H1 (cell line): ENCODE data around the gene BEST2. TPM values are rescaled to one million over a fixed set of nuclear protein-coding genes. Genes with fewer than 3 reads are reported as not detected.

Experiments
- CTCF ChIA-PET: fragments of 300-600 bp; sonication (Branson Sonifier 250); formaldehyde crosslinking; loops from one replicate; lab custom pipeline; 2021; ENCODE audit not compliant: partially characterized antibody; lab: Charles Lee
- POLR2A ChIA-PET: fragments of 300-600 bp; sonication (Branson Sonifier 250); formaldehyde crosslinking; loops from one replicate; lab custom pipeline; 2021; ENCODE audit warnings: inconsistent platforms; ENCODE audit not compliant: partially characterized antibody; lab: Charles Lee
- DNase-seq, 2 experiments: peaks; one replicate each; pipeline versions ENCODE4 v3.0.0 to v3.0.0-alpha.2; 2010 to 2022; ENCODE audit warnings: low spot score in 2 of 2, low read depth in 1 of 2, mixed read lengths in 1 of 2
- FAIRE-seq: peaks from 2 replicates; lab custom pipeline; 2011; peaks lifted over from hg19 to GRCh38; lab: Jason Lieb, UNC
- H2AFZ ChIP-seq: 2 replicates; pipeline ENCODE4 v1.8.1; 2012; ENCODE audit warnings: low read length, inconsistent platforms
- H2AK5ac ChIP-seq: 2 replicates; pipeline ENCODE4 v1.6.1; 2013; ENCODE audit warnings: low read depth, low read length
- H2BK120ac ChIP-seq: replicated peaks from 2 replicates; pipeline ENCODE3; 2013; ENCODE audit warnings: low read depth, low read length, inconsistent platforms
- H2BK12ac ChIP-seq: 2 replicates; pipeline ENCODE4 v1.6.1; 2013; ENCODE audit warnings: low read depth, low read length
- H2BK15ac ChIP-seq: 2 replicates; pipeline ENCODE4 v1.6.1; 2013; ENCODE audit warnings: low read length
- H2BK20ac ChIP-seq: 2 replicates; pipeline ENCODE4 v1.6.1; 2013; ENCODE audit warnings: low read length
- H2BK5ac ChIP-seq: 2 replicates; pipeline ENCODE4 v1.6.1; 2013; ENCODE audit warnings: low read depth, low read length
- H3K14ac ChIP-seq: 2 replicates; pipeline ENCODE4 v1.6.1; 2013; ENCODE audit warnings: inconsistent platforms; ENCODE audit not compliant: insufficient read length
- H3K18ac ChIP-seq: 2 replicates; pipeline ENCODE4 v1.6.1; 2013; ENCODE audit warnings: low read length; ENCODE audit errors: extremely low read depth
- H3K23ac ChIP-seq: 2 replicates; pipeline ENCODE4 v1.6.1; 2013; ENCODE audit warnings: inconsistent platforms; ENCODE audit not compliant: insufficient read length
- H3K23me2 ChIP-seq: 2 replicates; pipeline ENCODE4 v1.6.1; 2013; ENCODE audit warnings: low read depth, low read length
- H3K27ac ChIP-seq: 2 replicates; pipeline ENCODE4 v1.6.1; 2011; ENCODE audit warnings: low read depth, low read length, inconsistent platforms
- H3K27me3 ChIP-seq, 4 experiments: replicated peaks in 1 of 4; 1 replicate in 1 of 4; 2 replicates in 3 of 4; pipeline versions ENCODE4 v1.6.1 to v1.8.1; 2011 to 2013; ENCODE audit warnings: low read length in 3 of 4, mild to moderate bottlenecking in 3 of 4, inconsistent platforms in 2 of 4, mixed read lengths in 2 of 4, moderate library complexity in 1 of 4; ENCODE audit not compliant: control insufficient read depth in 3 of 4, insufficient read depth in 3 of 4; ENCODE audit errors: extremely low read depth in 1 of 4
- H3K36me3 ChIP-seq, 4 experiments: 2 replicates each; pipeline versions ENCODE4 v1.6.1 to v1.8.1; 2011 to 2013; ENCODE audit warnings: mild to moderate bottlenecking in 4 of 4, low read length in 3 of 4, moderate library complexity in 2 of 4, control low read depth in 1 of 4, inconsistent platforms in 1 of 4; ENCODE audit not compliant: insufficient read depth in 4 of 4, control insufficient read depth in 2 of 4
- H3K4ac ChIP-seq: replicated peaks from 2 replicates; pipeline ENCODE3; 2013; ENCODE audit warnings: low read length, low read depth, mixed read lengths, inconsistent platforms; ENCODE audit not compliant: insufficient read length
- H3K4me1 ChIP-seq, 4 experiments: replicated peaks in 1 of 4; 1 replicate in 1 of 4; 2 replicates in 3 of 4; pipeline versions ENCODE4 v1.6.1 to v1.8.1; 2011 to 2013; ENCODE audit warnings: low read length in 3 of 4, inconsistent platforms in 2 of 4, mixed read lengths in 1 of 4; ENCODE audit not compliant: insufficient read depth in 4 of 4, control insufficient read depth in 3 of 4
- H3K4me2 ChIP-seq, 2 experiments: 2 replicates each; pipeline versions ENCODE4 v1.6.1 to v1.8.1; 2011 to 2013; ENCODE audit warnings: low read depth in 2 of 2, low read length in 2 of 2, control low read depth in 1 of 2, inconsistent platforms in 1 of 2, mild to moderate bottlenecking in 1 of 2; ENCODE audit not compliant: insufficient read depth in 1 of 2
- H3K4me3 ChIP-seq, 4 experiments: fragments of 200-600, 300-600 bp in 1 of 4; sonication (generic), shearing (Covaris generic), sonication (Bioruptor Twin) in 1 of 4; 2 replicates each; pipeline versions ENCODE4 v1.5.1 to v1.8.1; 2011 to 2016; ENCODE audit warnings: low read length in 4 of 4, low read depth in 3 of 4, control low read depth in 2 of 4, inconsistent platforms in 2 of 4, mild to moderate bottlenecking in 2 of 4, mixed read lengths in 1 of 4, moderate library complexity in 1 of 4; ENCODE audit not compliant: insufficient read depth in 2 of 4; ENCODE audit errors: extremely low read depth in 1 of 4
- H3K56ac ChIP-seq: replicated peaks from 2 replicates; pipeline ENCODE3; 2013; ENCODE audit warnings: low read depth, mild to moderate bottlenecking, mixed read lengths, low read length, inconsistent platforms; ENCODE audit not compliant: insufficient read length
- H3K79me1 ChIP-seq: 2 replicates; pipeline ENCODE4 v1.6.1; 2013; ENCODE audit warnings: low read depth, low read length, control low read depth
- H3K79me2 ChIP-seq, 2 experiments: 2 replicates each; pipeline versions ENCODE4 v1.6.1 to v1.8.1; 2012 to 2013; ENCODE audit warnings: low read length in 2 of 2, mild to moderate bottlenecking in 2 of 2, inconsistent platforms in 1 of 2; ENCODE audit not compliant: insufficient read depth in 2 of 2, control insufficient read depth in 1 of 2
- H3K9ac ChIP-seq, 4 experiments: replicated peaks in 1 of 4; 1 replicate in 1 of 4; 2 replicates in 3 of 4; pipeline versions ENCODE4 v1.6.1 to v1.8.1; 2011 to 2013; ENCODE audit warnings: low read depth in 3 of 4, low read length in 3 of 4, control low read depth in 2 of 4, mild to moderate bottlenecking in 2 of 4, moderate library complexity in 2 of 4, inconsistent platforms in 1 of 4; ENCODE audit errors: extremely low read depth in 1 of 4
- H3K9me3 ChIP-seq, 2 experiments: 2 replicates each; pipeline versions ENCODE4 v1.6.1 to v1.8.1; 2012 to 2013; ENCODE audit warnings: mild to moderate bottlenecking in 2 of 2, moderate library complexity in 2 of 2, control low read depth in 1 of 2, inconsistent platforms in 1 of 2, low read depth in 1 of 2, low read length in 1 of 2, mixed read lengths in 1 of 2; ENCODE audit not compliant: insufficient read depth in 2 of 2
- H4K20me1 ChIP-seq, 2 experiments: replicated peaks in 1 of 2; 2 replicates each; pipeline versions ENCODE3 to v1.8.1; 2011 to 2013; ENCODE audit warnings: inconsistent platforms in 2 of 2, low read length in 2 of 2, mild to moderate bottlenecking in 1 of 2; ENCODE audit not compliant: insufficient read depth in 2 of 2, control insufficient read depth in 1 of 2
- H4K5ac ChIP-seq: 2 replicates; pipeline ENCODE4 v1.6.1; 2013; ENCODE audit warnings: low read length, low read depth, mixed read lengths, inconsistent platforms; ENCODE audit not compliant: insufficient read length
- H4K8ac ChIP-seq: 2 replicates; pipeline ENCODE4 v1.8.0; 2013; ENCODE audit warnings: mild to moderate bottlenecking, moderate library complexity, low read length, inconsistent platforms; ENCODE audit not compliant: insufficient read depth; ENCODE audit errors: extremely low read depth
- H4K91ac ChIP-seq: replicated peaks from 2 replicates; pipeline ENCODE3; 2013; ENCODE audit warnings: low read length, mixed read lengths, inconsistent platforms; ENCODE audit not compliant: insufficient read length
- CBX8 ChIP-seq: fragments of 300-800, 300-1000 bp; sonication (generic); IDR thresholded peaks from 2 replicates; pipeline ENCODE4 v1.7.1; 2016; ENCODE audit warnings: low read depth, low read length, borderline replicate concordance
- EGR1 ChIP-seq: IDR thresholded peaks from 2 replicates; pipeline ENCODE4 v1.6.1; 2011; ENCODE audit warnings: low read depth, low read length, borderline replicate concordance
- JUND ChIP-seq: IDR thresholded peaks from 2 replicates; pipeline ENCODE4 v1.6.1; 2011; ENCODE audit warnings: mild to moderate bottlenecking, improper control_type of control experiment, low read length
- MAX ChIP-seq: IDR thresholded peaks from 2 replicates; pipeline ENCODE4 v1.6.1; 2012; ENCODE audit warnings: inconsistent platforms
- RAD21 ChIP-seq, 2 experiments: IDR thresholded peaks in 1 of 2; conservative IDR thresholded peaks in 1 of 2; 2 replicates each; pipeline ENCODE4 v1.6.1; 2011; ENCODE audit warnings: low read depth in 2 of 2, low read length in 2 of 2, improper control_type of control experiment in 1 of 2, inconsistent platforms in 1 of 2, mild to moderate bottlenecking in 1 of 2, moderate library complexity in 1 of 2
- TAF7 ChIP-seq: optimal IDR thresholded peaks from 2 replicates; pipeline ENCODE3; 2011; ENCODE audit warnings: low read depth, mild to moderate bottlenecking, inconsistent platforms, low read length, moderate library complexity, borderline replicate concordance
- TBP ChIP-seq: IDR thresholded peaks from 2 replicates; pipeline ENCODE4 v1.6.1; 2011; ENCODE audit warnings: low read depth, low read length, improper control_type of control experiment
- USF2 ChIP-seq: IDR thresholded peaks from 2 replicates; pipeline ENCODE4 v1.6.1; 2011; ENCODE audit warnings: low read length, improper control_type of control experiment
- YY1 ChIP-seq: IDR thresholded peaks from 2 replicates; pipeline ENCODE4 v1.6.1; 2011; ENCODE audit warnings: low read depth, mild to moderate bottlenecking, low read length
- WGBS, 2 experiments: shearing (Covaris generic) in 1 of 2; methylation state at CpG; one replicate each; pipeline versions ENCODE4 v1.1.6 to v1.1.7; 2013 to 2015; ENCODE audit warnings: low lambda C conversion rate in 2 of 2, mixed read lengths in 2 of 2, inconsistent platforms in 1 of 2, low coverage in 1 of 2, missing lambda C conversion rate in 1 of 2; ENCODE audit not compliant: insufficient replicate concordance in 2 of 2, insufficient coverage in 1 of 2, insufficient read length in 1 of 2; ENCODE audit errors: extremely low coverage in 1 of 2, missing lambda C conversion rate in 1 of 2; 5-methylcytosine and 5-hydroxymethylcytosine counted together
- polyA plus RNA-seq, 7 experiments: library from polyadenylated mRNA; depleted of rRNA in 3 of 7; stranded (reverse) in 5 of 7; unstranded in 2 of 7; fragments of >200 nt in 5 of 7; fragments of 200-250 nt in 2 of 7; gene quantifications; 1 replicate in 5 of 7; 2 replicates in 1 of 7; 4 replicates in 1 of 7; pipeline versions ENCODE4 v1.2.1 to v1.2.3, GENCODE V29; 2011 to 2013; ENCODE audit warnings: missing spikeins in 2 of 7, mixed read lengths in 2 of 7
- total RNA-seq: library from RNA; stranded (reverse); fragmentation: NEBNext Ultra II Directional; extraction: Animal tissue kit (Norgen Biotek cat#: 25700); gene quantifications from 2 replicates; pipeline ENCODE4 v1.2.1, GENCODE V29; 2021

BEST2 gene
- total and polyA plus RNA-seq, 2 of the 8 experiments (the other 6 are each of a cell fraction or from before 2014, with no cell fraction given): 4.6 to 7.3 TPM

GRCh38 chr19:12757544-12758274 lies 6.1 kb downstream of the BEST2 start:
- H2BK20ac ChIP-seq: no peak overlapping the region
- no peak overlapping the region for H3K14ac ChIP-seq
- TF ChIP-seq YY1 (peak; percentile 46; the same call in 1 of the 2 replicates), TAF7 (peak; percentile 51), CBX8 (no peak), EGR1 (peak; percentile 10; the same call in 1 of the 2 replicates), MAX (peak; percentile 58; the same call in 1 of the 2 replicates), JUND (no peak), RAD21 (IDR thresholded peaks at IDR 0.05 in 1 of 2, conservative IDR thresholded peaks at IDR 0.05 in 1 of 2; ENCODE audit: low read depth in 2 of 2, low read length in 2 of 2) (peak; percentile 52 to 63), TBP (peak; percentile 53; the same call in 1 of the 2 replicates), USF2 (peak; percentile 37; the same call in 1 of the 2 replicates)

More at GRCh38 chr19:12757544-12758274, 6.1 kb downstream of the BEST2 start:
- Histone ChIP-seq H2BK15ac (no peak overlapping the region), H4K91ac (no peak overlapping the region), H2BK5ac (no peak overlapping the region), H3K79me2 (no peaks in the 10 kb centered on the region), H3K27me3 (no peaks in the 10 kb centered on the region; a peak in 1 of 7 replicates), H2BK120ac (no peak overlapping the region), H3K23ac (no peak overlapping the region), H3K79me1 (no peaks in the 10 kb centered on the region), H3K9me3 (no peaks in the 10 kb centered on the region), H3K56ac (no peak overlapping the region), H2BK12ac (no peak overlapping the region), H3K4ac (no peak overlapping the region), H3K18ac (peak overlapping the region; percentile 32; the same call in 1 of the 2 replicates), H3K27ac (no peak overlapping the region), H4K5ac (no peak overlapping the region), H3K4me1 (peaks cover 0 to 6% (median 2%) of the 10 kb centered on the region in 4 experiments; a peak in 3 of 7 replicates), H4K20me1 (no peaks in the 10 kb centered on the region), H3K4me3 (peak overlapping the region; percentile 12 to 59 (median 27); a peak in 6 of 8 replicates), H3K23me2 (peaks cover 2% of the 10 kb centered on the region; the same call in 1 of the 2 replicates), H2AFZ (0 out of 2 replicates have a peak overlapping the region, but pooled peaks have one; percentile 84), H3K9ac (peak overlapping the region in 2 of 4 experiments; percentile 25 to 38; a peak in 2 of 7 replicates), H3K36me3 (peaks cover 1 to 3% (median 3%) of the 10 kb centered on the region in 4 experiments; a peak in 4 of 8 replicates), H2AK5ac (no peak overlapping the region), H4K8ac (peak overlapping the region; percentile 62; the same call in 1 of the 2 replicates), H3K4me2 (peak overlapping the region; percentile 2 to 86)
- POLR2A ChIA-PET: interaction anchor here (0.6 to 6.5 kb wide), 21 partner anchors 8 to 80 kb away, joined by 3 to 50 read pairs (median 4); partner anchors contain the start of genes DHPS, GET3, PRDX2 and RTBDN
- CTCF ChIA-PET: interaction anchor here (0.8 to 17.5 kb wide), 13 partner anchors 9 to 116 kb away, joined by 3 to 288 read pairs (median 11); partner anchors contain the start of genes GET3, HOOK2, JUNB and PRDX2
- DNase-seq (peak; percentile 83 to 95), FAIRE-seq (no peak)
- 7% methylated on average over 60 of the region's 60 CpGs; no CpG with 5 or more reads in 1 of the 2 experiments for WGBS, 2 experiments
